Ecto neural progenitor cell (in vitro differentiated cells): ENCODE results near the gene PIGV.
"Not testable (repeated sequence)": the region's sequence is repeated elsewhere in the genome, so short reads cannot be mapped to it uniquely, and the experiment has no call there.

Experiments used
- DNase-seq: peaks from one replicate; pipeline ENCODE4 v3.0.0-alpha.2; 2018; ENCODE audit warnings: low spot score

PIGV gene

GRCh38 chr1:26792924-26793323 is 5.2 kb downstream of the PIGV start:
- no peak for DNase-seq

- DNase-seq = no peak
Measured at GRCh38 chr1:26794391-26794790, 6.6 kb downstream of the PIGV start.

GRCh38 chr1:26797627-26798026 is 9.9 kb downstream of the PIGV start:
- DNase-seq = no peak

GRCh38 chr1:26799479-26800142 is 11.9 kb downstream of the PIGV start:
- DNase-seq = no peak

GRCh38 chr1:26803932-26804331 is 16.2 kb downstream of the PIGV start:
- DNase-seq = not testable (repeated sequence)

GRCh38 chr1:26810105-26810504 is 22.4 kb downstream of the PIGV start:
- peak; percentile 71 for DNase-seq

GRCh38 chr1:26811057-26811456 is 23.3 kb downstream of the PIGV start:
- DNase-seq = no peak

GRCh38 chr1:26811708-26812107 is 24.0 kb downstream of the PIGV start:
- no peak for DNase-seq

- no peak for DNase-seq
Measured at GRCh38 chr1:26814377-26814776, 26.6 kb downstream of the PIGV start.

- DNase-seq = no peak
Measured at GRCh38 chr1:26814893-26815292, 27.1 kb downstream of the PIGV start.

GRCh38 chr1:26820784-26821269 is 33.1 kb downstream of the PIGV start:
- no peak for DNase-seq

- no peak for DNase-seq
Measured at GRCh38 chr1:26822737-26823395, 35.1 kb downstream of the PIGV start.

- DNase-seq = no peak
Measured at GRCh38 chr1:26824731-26825130, 37.0 kb downstream of the PIGV start.

GRCh38 chr1:26826261-26827105 is 38.7 kb downstream of the PIGV start, which contains the start of gene ZDHHC18:
ZDHHC18 (plus strand) TSS chr1:26826688; CDS start chr1:26826805, 117 bp downstream.
- DNase-seq = peak; percentile 81

- DNase-seq = no peak
Measured at GRCh38 chr1:26827106-26827604, 39.4 kb downstream of the PIGV start.

GRCh38 chr1:26827663-26828062 is 39.9 kb downstream of the PIGV start:
- peak; percentile 48 for DNase-seq

GRCh38 chr1:26828411-26828991 is 40.8 kb downstream of the PIGV start:
- DNase-seq = no peak

GRCh38 chr1:26829184-26829911 is 41.6 kb downstream of the PIGV start:
- no peak for DNase-seq

- DNase-seq = no peak
Measured at GRCh38 chr1:26831059-26831458, 43.3 kb downstream of the PIGV start.

- no peak for DNase-seq
Measured at GRCh38 chr1:26831546-26832248, 43.9 kb downstream of the PIGV start.
